HG03280 (cell line): ENCODE data around the gene ANAPC5.
A peak's percentile ranks its signal among the peaks of the same experiment; 100 is the strongest.
"Not testable (repeated sequence)": the region's sequence is repeated elsewhere in the genome, so short reads cannot be mapped to it uniquely, and the experiment has no call there.

Experiments
- ATAC-seq: cut with Tn5 transposase; IDR thresholded peaks from one replicate; pipeline ENCODE4 v1.9.1; 2021; ENCODE audit warnings: mild to moderate bottlenecking, moderate library complexity; ENCODE audit not compliant: unreplicated experiment

Gene ANAPC5, protein sequence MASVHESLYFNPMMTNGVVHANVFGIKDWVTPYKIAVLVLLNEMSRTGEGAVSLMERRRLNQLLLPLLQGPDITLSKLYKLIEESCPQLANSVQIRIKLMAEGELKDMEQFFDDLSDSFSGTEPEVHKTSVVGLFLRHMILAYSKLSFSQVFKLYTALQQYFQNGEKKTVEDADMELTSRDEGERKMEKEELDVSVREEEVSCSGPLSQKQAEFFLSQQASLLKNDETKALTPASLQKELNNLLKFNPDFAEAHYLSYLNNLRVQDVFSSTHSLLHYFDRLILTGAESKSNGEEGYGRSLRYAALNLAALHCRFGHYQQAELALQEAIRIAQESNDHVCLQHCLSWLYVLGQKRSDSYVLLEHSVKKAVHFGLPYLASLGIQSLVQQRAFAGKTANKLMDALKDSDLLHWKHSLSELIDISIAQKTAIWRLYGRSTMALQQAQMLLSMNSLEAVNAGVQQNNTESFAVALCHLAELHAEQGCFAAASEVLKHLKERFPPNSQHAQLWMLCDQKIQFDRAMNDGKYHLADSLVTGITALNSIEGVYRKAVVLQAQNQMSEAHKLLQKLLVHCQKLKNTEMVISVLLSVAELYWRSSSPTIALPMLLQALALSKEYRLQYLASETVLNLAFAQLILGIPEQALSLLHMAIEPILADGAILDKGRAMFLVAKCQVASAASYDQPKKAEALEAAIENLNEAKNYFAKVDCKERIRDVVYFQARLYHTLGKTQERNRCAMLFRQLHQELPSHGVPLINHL

DNA sequence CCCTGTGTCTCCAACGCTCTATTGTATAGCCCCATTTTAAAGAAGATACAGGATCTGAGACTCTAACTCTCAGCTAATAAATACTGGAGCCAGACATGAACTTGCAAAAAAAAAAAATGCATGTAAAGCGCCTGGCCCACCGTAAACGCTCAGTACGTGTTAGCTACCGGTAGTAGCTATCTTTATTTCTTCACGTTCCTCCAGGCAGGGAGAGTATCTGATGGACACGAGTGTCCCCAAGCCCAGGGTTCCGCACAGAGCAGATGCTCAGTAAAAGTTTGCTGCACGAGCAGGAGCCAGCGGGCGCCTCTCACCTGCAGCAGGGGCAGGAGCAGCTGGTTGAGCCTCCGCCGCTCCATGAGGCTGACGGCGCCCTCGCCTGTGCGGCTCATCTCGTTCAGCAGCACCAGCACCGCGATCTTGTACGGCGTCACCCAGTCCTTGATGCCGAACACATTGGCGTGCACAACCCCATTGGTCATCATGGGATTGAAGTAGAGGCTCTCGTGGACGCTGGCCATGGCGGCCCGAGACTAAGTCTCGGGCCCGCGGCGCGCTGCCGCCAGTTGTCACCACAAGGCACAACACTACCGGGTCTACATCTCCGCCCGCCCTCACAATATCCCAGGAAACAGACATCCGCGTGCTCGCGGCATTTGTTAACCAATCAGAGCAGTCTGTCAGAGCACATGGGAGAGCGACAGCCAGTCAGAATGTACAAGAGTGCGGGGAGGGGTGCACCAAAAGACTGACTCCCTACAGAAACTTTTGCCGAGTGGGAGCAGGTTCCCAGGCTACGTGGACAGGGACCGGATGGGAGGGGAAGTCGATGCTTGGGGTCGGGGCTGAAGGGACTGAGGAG, at the start of gene ANAPC5:
TSS of gene ANAPC5 (minus strand) at position 592 of the 862 bp plus-strand sequence. CDS start at position 521, 71 bp downstream.
- peak; percentile 99 for ATAC-seq

DNA sequence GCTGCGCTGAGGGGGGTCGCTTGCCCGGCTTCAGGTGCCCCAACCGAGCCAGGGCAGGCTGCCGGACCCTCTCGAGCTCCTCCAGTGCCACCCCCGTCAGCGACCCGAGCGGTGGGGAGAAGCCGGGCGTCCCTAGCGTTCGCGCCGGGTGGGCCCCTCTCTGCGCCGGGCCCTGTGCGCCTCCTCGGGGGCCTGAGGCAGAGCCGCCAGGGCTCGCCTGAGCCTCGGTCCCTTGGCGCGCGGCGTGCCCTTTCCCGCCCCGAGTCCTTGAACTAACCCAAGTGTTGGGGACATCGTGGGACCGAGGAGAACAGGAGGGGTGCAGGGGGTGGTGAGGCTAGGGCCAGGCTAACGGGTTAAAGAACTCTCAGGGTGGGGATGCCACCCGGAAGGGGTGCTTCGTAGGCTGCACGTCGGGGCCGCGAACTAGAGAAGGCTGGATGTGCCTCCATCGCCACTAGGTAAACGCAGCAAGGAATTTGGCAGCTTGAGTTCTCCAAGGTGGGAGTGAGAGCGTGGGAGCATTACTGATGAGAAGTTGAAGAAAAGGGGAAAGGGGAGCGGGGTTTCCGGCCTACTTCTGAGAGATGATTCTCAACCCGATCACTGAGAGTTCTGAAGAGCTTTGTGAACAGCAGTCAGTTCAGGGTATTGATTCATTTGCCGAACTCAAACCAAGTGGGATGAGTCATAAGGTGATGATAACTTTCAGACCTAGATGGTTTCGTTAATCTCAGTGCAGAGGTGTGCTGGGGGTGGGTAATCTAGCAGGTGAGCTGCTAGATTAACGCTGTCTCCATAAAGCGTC, 48.3 kb upstream of the ANAPC5 start:
- peak; percentile 41 for ATAC-seq

DNA sequence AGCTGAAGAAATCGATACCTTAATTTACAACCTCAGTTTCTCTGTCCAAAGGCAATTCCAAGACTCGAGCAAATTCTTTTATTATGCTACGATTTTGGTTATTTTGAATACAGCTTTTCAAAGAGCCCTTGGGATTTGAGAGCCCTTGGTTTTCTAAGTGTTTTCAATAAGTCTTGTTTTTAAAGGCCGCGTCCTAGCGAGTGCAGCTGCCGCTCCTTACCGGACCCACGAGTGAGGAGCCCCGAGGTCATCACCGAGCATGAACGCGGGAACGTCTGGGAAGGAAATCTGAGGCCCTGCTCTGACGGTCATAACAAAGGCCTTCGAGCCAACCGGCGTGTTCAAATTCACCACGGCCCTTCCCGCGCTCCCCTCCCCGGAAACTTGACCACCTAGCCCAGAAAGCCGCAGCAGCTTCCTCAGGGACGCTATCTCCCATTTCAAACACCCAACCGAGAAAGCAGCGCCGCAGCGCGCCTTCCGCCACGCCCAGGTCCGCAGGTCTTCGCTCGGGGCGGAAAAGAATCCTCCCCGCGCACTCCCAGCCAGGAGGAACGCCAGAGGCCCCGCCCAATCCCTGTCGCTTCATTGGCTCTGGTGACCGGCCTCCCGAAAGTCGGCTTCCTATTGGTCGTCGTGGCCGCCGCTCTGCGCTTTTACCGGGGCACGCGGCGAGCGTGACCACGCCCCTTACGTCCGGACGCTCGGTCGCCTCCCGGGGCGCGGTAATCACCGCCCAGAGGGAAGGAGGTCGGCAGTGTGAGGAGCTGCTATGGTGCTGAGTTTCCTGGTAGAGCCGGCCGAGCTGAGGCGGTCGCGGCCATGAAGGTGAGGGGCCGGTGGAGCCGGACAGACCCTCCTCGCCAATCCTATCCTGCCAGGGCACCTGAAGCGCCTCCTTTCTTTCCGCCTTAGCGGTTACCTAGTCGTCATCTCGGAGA, 47.5 kb upstream of the ANAPC5 start, which contains the start of gene RNF34:
TSS of gene RNF34 (plus strand) at position 728 of the 941 bp plus-strand sequence. CDS start at position 823, 95 bp downstream.
- ATAC-seq = peak; percentile 92

DNA sequence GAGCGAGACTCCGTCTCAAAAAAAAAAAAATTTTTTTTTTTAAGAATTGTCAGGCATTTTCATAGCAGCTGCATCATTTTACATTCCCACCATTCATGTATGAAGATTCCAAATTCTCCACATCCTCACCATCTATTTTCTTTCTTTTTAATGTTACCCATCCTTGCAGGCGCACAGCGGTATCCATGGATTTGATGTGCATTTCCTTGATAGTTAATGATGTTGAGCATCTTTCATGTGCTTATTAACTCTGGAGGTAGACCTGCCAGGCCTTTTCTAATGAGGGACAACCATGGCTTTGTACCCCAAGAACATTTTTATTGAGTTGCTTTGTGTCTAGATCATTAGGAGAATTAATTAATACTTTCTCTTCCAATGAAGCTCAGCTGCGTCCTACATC, 46.1 kb upstream of the ANAPC5 start:
- no peak for ATAC-seq

DNA sequence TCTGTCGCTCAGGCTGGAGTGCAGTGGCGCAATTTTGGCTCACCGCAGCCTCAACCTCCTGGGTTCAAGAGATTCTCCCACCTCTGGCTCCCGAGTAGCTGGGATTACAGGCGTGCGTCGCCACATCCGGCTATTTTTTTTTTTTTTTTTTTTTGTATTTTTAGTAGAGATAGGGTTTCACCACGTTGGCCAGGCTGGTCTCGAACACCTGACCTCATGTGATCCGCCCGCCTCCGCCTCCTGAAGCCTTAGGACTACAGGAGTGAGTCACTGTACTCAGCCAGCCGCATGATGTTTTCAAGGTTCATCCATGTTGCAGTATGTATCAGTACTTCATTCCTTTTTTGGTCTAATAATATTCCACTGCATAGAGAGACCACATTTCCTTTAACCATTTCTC, 45.3 kb upstream of the ANAPC5 start:
- ATAC-seq = no peak

DNA sequence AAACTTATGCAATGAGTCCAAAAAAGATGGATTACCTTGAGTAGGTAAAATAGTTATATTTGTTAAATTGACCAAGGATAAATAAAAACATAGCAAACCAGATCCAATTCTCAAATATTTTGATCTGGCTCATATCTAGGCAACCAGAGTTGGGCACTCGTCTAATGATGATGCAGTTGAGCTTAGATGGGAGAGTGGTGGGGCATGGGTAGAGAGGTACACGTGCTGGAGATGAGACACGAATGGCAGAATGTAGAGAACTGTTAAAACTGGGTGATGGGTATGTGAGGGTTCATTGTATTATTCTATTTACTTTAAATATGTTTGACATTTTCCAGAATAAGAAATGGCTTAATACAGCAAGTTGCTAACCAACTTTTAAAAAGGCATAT, 40.1 kb upstream of the ANAPC5 start:
- no peak for ATAC-seq

DNA sequence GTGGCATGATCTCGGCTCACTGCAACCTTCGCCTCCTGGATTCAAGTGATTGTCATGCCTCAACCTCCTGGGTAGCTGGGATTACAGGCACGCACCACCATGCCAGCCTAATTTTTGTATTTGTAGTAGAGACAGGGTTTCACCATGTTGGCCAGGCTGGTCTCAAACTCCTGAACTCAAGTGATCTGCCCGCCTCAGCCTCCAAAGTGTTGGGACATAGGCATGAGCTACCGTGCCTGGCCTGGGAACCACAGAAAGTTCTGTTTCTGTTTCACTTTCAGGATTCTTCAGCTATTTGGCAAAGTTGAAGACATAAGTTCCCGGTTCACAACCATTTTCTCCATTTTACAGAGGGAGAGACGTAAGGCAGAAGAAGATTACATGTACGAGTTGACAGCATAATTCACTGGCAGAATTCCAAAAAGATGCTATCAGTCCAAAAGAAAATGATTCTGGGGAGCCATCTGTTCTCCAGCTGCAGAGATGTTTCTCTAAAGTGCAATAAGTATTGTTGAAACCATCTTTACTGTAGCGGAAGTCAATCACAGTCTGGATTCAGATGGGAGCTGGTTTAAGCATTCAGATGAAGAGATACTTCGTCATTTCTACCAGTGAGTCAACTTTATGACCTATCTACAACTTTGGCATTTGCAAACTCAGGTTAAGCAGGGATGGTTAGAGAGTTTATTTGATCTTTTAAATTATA, 39.6 kb upstream of the ANAPC5 start:
- ATAC-seq = no peak

DNA sequence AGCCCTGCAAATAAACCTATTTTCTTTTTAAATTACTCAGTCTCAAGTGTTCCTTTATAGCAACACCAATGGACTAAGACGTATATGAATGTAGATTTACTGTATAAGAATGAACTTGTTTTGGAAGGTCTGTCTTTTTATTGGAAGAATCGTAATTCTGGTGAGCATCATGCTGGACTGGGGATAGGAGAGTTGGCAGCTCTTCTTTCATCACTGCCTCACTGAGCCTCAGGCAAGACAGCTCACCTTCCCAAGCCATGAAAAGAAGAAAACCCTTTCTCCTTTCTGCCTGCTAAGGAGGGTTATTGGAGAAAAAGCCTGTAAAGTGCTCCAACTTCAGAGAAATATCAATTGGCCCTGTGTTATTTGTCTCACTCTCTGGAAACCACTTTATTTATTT, 38.6 kb upstream of the ANAPC5 start:
- ATAC-seq = no peak

DNA sequence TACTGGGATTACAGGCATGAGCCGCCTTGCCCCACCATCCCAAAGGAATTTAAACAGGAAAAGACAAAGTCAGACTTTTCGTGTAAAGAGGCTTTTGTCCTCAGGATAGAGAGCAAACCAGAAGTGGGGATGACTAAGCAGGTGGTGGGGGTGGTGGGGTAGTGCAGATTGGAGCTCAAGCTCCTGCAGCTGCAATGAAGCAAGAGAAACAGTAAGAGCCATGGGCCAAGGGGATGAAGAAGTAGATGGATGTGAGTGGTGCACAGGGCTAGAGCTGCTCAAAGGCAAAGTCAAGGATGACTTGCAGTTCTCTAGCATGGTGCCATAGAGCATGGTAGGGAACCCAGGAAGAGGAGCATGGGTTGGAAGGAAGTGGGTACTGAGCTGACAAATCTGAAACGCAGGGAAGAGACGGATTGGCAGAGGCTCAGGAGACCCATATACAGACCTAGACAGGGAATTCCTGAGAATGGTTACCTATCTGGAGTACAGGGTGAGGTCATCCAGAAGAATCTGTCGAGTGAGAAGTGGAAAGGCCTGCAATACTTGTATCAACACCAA, 36.3 kb upstream of the ANAPC5 start:
- no peak for ATAC-seq

DNA sequence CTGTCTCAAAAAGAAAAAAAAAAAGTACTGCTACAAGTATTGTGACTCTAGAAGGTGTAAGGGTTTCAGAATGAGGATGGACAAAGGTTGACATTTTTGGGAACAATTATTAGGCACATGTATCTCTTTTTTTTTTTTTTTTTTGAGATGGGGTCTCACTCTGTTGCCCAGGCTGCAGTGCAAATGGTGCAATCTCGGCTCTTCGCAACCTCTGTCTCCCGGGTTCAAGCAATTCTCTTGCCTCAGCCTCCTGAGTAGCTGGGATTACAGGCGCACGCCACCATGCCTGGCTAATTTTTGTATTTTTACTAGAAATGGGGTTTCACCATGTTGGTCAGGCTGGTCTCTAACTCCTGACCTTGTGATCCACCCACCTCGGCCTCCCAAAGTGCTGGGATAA, 32.7 kb upstream of the ANAPC5 start:
- not testable (repeated sequence) for ATAC-seq

DNA sequence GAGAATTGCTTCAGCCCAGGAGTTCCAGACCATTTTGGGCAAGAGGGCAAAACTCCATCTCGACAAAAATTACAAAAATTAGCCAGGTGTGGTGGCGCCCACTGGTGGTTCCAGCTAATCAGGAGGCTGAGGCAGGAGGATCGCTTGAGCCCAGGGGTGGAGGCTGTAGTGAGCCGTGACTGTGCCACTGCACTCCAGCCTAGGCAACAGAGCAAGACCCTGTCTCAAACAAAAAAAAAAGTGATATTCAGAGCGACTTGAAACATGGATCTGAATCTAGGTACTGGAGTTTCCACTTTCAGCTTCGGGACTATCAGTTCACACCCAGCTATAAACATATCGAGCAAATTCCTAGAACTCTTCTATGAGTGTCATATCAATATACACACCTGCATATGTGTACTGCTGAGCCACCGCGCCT, 31.4 kb upstream of the ANAPC5 start:
- no peak for ATAC-seq

DNA sequence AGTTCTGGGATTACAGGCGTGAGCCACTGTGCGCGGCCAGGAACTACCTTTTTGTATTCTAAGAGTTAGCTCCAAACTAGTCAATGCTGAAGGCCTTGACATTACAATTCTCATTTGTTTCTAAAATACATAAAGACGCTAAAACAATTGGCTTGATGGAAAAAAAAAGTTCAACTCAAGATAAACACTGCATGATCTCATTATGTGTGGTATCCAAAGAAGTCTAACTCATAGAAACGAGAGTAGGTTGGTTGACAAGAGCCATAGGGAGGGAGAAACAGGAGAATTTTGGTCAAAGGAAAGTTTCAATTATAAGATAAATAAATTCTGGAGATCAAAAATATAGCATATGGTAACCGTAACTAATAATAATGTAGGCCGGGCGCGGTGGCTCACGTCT, 27.7 kb upstream of the ANAPC5 start:
- no peak for ATAC-seq

DNA sequence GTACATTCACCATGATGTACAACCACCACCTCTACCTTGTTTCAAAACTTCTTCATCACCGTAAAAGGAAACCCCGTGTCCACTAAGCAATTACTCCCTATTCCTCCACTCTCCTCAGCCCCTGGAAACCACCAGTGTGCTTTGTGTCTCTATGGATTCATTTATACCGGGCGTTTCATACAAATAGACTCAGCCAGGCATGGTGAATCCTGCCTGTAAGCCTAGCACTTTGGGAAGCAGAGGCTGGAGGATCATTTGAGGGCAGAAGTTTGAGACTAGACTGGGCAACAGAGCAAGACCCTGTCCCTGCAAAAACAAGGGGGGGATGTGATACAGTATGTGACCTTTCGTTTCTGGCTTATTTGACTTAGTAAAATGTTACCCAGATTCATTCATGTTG, 26.5 kb upstream of the ANAPC5 start:
- ATAC-seq = no peak

DNA sequence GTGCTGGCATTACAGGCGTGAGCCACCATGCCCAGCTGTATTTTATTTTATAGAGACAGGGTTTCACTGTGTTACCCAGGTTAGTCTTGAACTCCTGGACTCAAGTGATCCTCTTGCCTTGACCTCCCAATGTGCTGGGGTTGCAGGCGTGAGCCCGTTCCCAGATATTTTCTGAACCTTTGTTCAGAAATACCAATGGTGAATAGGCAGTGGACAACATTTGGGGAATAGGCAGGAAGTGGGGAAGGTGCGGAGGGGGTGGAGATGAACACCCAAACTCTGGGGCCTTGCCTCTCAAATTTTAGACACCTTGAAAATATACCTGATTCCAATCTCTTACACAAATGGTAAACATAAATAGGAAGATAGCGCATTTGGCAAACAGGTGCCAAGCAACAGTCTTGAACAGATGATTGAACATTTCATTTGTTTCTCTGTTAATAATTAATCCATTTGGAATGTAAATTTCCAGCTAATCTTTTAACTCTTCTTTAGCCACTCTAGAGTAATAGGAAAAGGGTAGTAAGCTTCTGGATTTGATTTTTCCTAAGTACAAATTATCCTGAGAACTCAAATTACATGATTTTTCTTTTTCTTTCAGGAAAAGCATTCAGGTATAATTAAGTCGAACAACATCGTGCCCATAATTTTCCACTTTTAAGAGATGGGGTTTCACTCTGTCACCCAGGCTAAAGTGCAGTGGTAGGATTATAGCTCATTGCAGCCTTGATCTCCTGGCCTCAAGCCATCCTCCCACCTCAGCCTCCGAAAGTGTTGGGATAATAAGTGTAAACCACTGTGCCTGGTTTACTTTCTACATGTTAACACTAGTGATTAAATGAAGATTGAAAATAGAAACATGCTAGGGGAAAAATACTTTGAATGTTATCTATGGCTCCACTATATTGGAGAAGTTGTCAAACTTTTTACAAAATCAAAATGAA, 24.8 kb upstream of the ANAPC5 start:
- ATAC-seq = no peak

DNA sequence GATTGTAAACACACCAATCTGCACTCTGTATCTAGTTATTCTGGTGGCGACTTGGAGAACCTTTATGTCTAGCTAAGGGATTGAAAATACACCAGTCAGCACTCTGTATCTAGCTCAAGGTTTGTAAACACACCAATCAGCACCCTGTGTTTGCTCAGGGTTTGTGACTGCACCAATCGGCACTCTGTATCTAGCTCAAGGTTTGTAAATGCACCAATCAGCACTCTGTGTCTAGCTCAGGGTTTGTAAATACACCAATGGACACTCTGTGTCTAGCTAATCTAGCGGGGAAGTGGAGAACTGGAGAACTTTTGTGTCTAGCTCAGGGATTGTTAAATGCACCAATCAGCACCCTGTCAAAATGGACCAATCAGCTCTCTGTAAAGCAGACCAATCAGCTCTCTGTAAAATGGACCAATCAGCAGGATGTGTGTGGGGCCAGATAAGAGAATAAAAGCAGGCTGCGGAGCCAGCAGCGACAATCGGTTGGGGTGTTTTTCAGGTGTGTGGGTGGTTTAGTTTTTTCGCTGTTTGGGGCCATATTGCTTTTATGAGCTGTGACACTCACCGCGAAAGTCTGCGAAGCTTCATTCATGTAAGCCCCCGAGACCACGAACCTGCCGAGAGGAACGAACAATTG, 22.9 kb upstream of the ANAPC5 start:
- ATAC-seq = not testable (repeated sequence)

DNA sequence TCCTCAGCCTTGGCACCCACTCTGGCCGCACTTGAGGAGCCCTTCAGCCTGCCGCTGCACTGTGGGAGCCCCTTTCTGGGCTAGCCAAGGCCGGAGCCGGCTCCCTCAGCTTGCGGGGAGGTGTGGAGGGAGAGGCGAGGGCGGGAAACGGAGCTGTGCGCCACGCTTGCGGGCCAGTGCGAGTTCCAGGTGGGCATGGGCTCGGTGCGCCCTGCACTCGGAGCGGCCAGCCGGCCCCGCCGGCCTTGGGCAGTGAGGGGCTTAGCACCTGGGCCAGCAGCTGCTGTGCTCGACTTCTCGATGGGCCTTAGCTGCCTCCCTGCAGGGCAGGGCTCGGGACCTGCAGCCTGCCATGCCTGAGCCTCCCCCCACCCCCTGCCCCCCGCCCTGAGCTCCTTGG, 22.1 kb upstream of the ANAPC5 start:
- not testable (repeated sequence) for ATAC-seq

DNA sequence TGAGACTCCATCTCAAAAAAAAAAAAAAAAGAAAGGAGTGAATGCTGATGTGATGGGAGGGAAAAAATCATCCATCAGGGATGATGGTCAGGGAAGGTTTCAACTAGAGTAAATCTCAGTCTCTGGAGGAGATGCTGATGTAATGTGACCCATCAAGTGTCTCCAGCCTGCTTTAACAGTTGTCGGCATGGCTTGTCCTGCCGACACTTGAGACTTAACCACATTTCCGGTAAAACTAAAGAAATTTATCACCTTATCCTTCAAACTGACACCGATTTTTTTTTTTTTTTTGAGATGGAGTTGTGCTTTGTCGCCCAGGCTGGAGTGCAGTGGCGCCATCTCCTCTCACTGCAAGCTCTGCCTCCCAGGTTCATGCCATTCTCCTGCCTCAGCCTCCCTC, 21.5 kb upstream of the ANAPC5 start:
- no peak for ATAC-seq
